DMS153 (cell line): ENCODE measurements around the gene DCAF16.
A peak's percentile ranks its signal among the peaks of the same experiment; 100 is the strongest.
"Not testable (repeated sequence)": the region's sequence is repeated elsewhere in the genome, so short reads cannot be mapped to it uniquely, and the experiment has no call there.

ENCODE experiments used
- DNase-seq: peaks from one replicate; lab custom pipeline; 2025; lab: John Stamatoyannopoulos, UW

Gene DCAF16

DNA sequence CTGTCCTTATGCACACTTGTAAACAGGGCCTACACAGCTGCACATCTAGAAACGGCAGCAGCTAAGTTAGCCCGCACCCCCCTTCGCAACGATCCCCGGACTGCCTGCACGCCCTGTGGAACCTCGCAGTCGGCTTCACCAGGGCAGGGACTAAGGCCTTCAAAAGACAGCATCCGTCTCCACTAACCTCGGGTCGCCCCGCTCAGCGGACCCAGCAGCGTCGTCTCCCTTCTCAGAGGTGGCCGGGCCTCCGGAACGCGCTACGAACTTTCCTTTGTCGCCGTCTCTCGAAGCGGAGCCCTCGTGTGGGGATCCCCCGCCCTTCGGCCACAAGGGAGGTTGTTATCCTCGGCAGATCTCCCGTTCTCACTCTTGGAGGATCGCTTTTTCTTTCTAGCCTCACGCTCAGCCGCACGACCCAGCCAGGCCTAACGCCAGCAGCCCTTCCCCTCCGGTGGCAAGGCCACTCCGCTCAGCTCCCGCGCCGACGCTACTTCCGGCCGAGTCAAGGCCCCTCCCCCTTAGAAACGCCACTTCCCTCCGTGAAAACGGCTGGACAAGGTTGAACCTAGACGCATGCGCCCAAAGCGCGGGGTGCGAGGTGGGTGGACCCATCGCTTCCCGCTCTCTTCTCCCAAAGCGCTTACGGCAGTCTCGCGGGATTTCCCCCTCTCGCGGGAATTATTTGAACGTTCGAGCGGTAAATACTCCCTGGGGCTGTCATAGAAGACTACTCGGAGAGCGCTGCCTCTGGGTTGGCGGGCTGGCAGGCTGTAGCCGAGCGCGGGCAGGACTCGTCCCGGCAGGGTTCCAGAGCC lies at the start of gene DCAF16, which contains the start of gene NCAPG:
TSS of gene DCAF16 (minus strand) at position 498 of the 818 bp plus-strand sequence. CDS start 6,616 bp downstream, outside the sequence.
TSS of gene NCAPG (plus strand) at position 720 of the 818 bp plus-strand sequence. CDS start 99 bp downstream, outside the sequence.
- DNase-seq = peak; percentile 90

DNA sequence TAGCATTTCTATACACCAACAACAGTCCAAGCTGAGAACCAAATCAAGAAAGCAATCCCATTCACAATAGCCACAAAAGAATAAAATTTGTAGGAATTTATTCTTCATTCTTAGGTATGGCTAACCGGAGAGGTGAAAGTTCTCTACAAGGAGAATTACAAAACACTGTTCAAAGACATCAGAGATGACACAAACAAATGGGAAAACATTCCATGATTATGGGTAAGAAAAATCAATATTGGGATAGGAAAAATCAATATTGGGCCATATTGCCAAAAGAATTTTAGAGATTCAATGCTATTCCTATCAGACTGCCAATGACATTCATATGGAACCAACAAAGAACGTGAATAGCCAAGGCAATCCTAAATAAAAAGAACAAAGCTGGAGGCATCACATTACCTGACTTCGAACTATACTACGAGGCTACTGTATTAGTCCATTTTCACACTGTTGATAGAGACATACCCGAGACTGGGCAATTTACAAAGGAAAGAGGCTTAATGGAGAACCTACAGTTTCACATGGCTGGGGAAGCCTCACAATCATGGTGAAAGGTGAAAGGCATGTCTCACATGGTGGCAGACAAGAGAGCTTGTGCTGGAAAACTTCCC lies 49.3 kb upstream of the DCAF16 start:
- no peak for DNase-seq

DNA sequence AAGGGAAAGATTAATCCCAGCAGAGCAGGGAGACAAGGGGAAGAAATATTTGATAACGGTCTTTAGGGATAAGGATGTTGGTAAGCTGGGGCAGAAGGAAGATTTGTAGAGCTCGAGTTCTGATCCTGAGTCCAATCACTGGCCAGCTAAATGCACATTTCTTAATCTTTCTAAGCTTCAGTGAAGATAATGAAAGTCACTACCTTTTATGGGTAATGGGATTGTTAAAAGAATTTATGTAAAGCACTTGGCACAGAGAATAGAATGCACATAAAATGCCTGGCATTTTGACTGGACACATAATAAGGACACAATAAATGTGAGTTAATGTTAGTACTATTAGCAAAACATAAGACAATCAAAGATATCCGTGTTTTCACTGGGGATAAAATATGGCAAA lies 43.5 kb upstream of the DCAF16 start:
- no peak for DNase-seq

DNA sequence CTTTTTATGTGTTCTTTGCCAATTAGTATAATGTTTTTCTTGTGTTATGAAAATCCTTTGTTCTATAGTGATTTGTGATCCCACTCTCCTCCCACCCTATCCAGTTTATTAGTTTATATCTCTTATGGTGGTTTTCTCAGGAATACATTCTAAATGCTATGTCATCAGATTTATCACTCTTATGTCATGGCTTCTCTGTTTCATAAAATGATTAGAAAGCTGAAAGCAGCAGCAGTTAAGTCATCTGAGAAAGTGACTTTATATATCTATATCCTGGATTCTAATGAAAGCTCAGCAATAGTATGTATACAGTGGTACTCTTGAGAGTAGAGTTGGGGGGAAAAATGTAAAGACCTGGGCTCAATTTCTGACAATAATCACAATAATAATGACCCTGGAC lies 41.4 kb upstream of the DCAF16 start:
- no peak for DNase-seq

DNA sequence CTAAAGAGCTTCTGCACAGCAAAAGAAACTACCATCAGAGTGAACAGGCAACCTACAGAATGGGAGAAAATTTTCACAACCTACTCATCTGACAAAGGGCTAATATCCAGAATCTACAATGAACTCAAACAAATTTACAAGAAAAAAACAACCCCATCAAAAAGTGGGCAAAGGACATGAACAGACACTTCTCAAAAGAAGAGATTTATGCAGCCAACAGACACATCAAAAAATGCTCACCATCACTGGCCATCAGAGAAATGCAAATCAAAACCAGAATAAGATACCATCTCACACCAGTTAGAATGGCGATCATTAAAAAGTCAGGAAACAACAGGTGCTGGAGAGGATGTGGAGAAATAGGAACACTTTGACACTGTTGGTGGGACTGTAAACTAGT lies 39.7 kb upstream of the DCAF16 start:
- not testable (repeated sequence) for DNase-seq

DNA sequence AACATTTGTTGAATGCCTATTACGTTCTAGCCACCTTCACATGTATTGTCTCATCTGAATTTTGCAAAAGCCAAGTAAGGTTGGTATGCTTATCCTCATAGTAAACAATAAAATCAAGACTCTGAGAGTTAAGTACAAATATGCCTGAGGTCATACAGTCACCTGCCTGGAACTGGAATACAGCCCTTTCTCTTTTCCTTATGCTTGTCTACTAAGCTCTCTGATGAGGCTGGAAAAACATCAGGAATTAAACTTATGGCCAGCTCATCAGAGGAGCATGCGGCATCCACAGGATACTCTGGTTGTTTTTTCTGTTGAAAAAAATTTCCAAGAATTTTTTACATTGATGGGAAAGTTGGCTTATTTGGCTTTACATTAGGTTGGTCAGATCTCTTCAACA lies 35.7 kb upstream of the DCAF16 start:
- DNase-seq = no peak

DNA sequence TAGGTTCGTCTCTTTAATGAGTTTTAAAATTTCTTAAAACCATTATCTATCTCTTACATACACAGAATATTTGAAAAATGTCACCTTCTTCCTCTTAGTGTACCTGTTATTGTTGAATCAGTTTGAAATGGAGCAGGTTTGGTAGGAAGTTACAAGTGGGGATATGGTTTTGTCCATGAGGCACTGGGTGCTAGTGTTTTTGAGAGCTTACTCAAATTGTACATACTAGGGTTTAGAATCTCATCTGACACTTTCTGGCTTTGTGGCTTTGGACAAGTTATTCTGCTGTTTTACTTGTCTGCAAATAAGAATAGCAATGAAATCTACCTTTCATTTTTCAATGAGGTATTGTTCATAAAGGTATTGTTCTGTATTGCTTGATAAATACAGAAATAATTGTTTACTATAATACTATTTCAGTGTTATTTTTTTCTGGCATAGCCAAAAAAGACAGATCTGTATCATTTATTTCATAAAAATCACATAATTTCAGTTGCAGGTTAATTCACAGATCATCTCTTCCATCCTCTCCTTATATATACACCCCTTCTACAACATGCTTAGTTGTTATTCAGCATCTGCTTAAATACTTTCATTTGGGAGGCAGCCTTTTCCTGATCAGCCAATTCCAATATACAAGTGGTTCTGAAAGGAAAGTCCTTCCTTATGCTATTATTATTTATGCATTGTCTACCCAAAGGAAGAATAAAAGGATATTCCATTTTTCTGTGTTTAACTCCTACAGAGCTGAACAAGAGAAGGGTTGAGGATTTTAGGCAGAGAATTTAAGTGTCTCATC lies 13.5 kb upstream of the DCAF16 start:
- no peak for DNase-seq

DNA sequence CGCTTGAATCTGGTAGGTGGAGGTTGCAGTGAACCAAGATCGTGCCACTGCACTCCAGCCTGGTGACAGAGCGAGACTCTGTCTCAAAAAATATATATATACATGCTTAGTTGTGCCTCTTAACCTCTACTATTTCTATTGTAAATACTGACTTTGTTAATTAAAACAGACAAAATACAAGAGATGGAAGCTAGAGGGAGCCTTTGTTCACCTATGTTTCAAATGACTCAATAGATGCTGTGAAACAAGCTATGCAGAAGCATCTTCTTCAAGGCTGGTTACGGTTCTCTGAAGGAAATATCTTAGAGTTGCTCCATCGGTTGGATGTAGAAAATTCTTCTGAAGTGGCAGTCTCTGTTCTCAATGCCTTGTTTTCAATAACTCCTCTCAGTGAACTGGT lies 6.5 kb upstream of the DCAF16 start:
- DNase-seq = no peak

DNA sequence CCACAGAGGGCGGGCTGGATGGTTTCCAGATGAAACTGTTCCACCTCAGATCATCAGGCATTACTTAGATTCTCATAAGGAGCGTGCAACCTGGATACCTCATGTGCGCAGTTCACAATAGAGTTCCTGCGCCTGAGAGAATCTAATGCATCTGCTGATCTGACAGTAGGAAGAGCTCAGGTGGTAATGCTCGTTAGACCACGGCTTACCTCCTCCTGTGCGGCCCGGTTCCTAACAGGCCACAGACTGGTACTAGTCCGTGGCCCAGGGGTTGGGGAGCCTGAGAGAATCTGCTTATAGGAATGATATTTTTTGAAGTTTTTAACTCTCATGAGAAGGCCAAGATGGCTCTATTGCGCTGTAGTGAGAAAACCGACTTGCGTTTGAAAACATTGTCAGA lies 5.6 kb upstream of the DCAF16 start:
- no peak for DNase-seq

DNA sequence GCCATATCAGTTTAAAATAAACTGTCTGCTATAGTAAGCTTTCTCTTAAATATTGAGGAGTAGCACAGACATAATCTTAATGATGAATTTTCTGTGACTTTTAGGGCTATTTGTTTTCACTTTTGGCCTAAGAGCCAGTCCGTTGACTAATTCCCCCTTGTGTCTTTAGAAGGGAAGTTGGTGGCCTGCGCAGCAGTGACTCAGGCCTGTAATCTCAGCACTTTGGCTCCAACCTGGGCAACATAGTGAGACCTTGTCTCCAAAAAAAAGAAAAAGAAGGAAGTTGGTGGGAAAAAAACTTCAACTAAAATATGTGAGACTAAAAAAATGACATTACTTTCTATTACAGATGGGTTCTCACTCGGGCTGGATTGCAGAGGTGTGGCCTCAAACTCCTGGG lies 3.6 kb upstream of the DCAF16 start:
- DNase-seq = no peak

DNA sequence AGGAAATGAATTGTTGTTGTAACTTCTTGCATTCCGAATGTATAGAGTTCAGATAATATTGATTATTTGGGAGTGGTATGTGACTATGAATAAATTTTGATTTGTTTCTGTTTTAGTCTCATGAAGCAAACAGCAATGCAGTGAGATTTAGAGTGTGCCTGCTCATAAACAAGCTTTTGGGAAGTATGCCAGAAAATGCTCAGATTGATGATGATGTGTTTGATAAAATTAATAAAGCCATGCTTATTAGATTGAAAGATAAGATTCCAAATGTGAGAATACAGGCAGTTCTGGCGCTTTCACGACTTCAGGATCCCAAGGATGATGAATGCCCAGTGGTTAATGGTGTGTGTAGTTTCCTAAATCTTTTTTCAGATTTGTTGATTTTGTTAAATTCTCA lies 2.2 kb upstream of the DCAF16 start:
- DNase-seq = no peak

DNA sequence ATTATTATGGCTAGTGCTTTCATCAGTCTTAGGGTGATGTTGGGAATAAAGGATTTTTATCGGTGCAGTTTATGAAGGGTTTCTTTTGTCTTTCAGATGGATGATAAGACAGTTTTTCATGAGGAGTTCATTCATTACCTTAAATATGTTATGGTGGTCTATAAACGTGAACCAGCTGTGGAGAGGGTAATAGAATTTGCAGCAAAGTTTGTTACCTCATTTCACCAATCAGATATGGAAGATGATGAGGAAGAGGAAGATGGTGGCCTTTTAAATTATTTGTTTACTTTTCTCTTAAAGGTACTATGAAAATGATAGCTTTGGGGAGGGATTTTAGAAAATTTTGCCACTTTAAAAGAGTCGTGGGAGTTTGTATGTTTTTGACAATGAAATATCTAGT lies 1.6 kb upstream of the DCAF16 start:
- DNase-seq = no peak

DNA sequence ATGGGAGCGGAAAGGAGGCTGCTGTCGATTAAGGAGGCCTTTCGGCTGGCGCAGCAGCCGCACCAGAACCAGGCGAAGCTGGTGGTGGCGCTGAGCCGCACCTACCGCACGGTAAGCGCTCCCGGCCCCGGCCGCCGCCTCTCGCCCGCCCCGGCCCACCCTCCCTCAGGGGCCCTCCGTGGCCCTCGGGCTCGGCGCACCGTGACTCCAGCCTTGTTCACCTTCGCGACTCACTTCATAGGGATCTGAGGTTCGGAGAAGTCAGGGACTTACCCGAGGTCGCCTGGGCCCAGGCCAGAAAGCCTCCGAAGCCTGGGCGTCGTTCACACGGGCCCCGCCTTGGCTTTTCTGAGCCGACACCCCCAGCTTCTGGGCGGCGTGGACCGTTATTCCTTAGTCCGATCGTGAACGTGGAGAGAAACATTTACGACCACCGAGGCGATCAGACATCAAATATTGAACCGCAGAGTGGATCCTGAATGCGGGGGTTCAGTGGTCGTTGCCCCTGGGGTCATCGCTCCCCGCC lies 584 bp upstream of the DCAF16 start:
- no peak for DNase-seq

DNA sequence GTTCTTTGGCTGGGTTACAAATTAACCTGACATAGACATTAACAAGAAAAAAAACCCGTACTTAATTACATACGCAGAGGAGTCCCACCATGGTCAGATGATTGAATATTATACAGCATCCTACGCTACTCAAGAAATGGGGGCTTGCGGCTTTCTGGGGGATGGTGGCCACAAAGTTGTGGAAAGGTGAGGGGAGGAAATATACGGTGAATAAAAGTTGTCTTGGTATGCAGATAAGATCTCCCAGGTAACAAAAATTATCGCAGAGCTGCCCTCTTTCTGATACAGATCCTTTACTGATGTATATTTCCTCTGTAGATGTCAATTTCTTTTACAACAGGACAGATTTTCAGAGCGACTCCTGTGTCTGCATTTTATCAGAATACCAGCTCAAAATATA lies 890 bp downstream of the DCAF16 start:
- no peak for DNase-seq

DNA sequence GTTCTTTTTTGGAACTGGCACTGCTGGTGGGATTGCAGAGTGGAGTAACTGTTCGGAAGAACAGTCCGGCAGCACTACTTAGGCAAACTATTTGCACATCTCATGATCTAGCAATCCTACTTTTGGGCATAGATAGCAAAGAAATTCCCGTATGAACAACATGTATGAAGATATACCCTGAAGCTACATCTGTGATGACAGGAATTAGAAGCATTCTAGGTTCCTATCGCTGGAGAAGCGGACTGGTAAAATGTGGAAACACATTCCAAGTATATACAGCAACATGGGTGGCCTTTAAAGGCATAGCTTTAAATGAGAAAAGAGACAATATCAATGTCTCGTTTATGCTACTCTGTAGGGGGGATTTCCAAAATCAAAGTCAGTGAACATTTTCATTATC lies 3.1 kb downstream of the DCAF16 start:
- no peak for DNase-seq

DNA sequence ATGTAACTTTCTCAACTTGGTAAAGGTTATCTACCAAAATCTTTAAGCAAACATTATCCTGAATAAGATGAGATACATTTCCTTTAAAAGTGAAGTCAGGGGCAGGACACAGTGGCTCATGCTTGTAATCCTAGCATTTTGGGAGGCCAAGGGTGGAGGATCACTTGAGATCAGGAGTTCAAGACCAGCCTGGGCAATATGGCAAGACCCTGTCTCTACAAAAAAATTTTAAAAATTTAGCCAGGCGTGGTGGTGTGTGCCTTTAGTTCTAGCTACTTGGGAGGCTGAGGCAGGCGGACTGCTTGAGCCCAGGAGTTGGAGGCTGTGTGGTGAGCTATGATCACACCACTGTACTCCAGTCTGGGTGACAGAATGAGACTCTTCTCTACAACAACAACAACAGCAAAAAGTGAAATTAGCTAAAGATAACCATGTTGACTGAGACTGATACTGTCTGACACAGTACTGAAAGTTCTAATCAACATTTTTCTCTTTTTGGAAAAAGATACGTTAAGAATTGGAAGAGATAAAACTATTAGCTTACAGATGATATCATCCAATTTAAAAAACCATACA lies 4.9 kb downstream of the DCAF16 start:
- no peak for DNase-seq

DNA sequence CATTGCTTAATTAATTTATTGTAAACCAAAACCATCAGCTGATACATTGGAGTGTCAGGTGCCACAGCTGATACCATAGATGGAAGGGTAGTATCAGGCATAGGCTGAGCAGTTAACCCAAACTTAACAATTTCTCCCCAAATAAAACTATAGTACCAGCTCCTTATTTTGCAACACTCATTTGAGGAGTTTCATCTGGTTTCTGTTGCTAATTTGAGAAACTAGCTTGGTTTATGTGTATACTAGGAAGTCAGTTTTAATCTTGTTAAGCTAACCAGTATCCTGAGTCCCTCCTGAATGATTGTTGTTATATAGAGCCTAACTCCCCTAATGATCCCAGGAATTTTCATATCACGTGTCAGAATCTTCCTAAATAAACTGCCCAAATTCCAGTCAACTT lies 12.7 kb downstream of the DCAF16 start:
- no peak for DNase-seq

DNA sequence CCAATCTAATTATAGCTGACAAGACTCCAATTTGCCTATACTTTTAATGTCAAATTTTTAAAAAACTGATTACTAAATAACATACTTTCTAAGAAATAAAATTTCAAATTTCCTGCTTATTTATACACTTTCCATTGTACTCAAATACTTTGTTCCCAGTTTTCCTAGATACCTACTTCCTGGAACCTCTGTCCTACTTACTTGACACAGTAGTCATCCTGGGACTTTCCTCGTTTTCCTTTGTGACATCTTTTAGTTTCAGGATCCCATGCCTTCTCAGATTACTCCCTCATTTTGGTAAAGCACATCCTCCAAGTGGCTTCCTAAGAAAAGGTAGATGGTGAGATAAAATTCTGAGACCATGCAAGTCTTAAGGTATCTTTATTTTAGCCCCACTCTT lies 15.8 kb downstream of the DCAF16 start:
- no peak for DNase-seq

DNA sequence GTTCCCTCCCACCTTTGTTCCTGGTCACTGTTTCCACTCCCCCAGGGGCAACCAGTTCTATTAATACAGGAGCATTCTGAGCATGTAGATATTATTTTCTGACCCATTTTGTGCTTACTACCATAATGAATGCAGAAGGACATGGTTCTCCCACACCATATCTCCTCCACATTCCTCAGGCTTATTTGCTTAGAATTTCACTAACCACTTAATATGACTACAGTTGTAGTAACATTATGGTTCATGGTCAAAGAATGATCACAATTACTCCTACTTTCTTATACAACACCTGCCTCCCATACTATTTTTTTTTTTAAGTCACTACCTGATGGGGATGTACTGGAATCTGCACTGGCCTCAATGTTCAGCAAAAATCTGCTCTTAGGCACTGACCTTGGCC lies 21.6 kb downstream of the DCAF16 start:
- no peak for DNase-seq

DNA sequence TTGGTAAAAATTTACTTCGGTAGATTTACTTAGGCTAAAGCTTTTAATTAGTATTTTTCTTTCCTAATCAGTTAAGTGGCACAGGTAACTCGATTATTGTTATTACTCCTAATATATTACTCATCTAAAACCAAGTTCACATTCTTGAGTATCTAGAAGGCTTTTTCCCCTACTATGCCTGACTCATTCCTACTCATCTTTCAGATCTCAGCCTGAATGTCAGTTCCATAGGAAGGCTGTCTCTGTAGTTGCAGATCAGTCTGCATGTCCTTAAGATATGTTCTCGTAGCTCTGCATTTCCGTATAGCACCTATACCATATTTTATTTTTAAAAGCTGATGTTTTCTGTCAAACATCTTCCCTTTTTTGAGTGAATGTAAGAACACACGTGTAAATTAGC lies 23.2 kb downstream of the DCAF16 start:
- DNase-seq = no peak

DNA sequence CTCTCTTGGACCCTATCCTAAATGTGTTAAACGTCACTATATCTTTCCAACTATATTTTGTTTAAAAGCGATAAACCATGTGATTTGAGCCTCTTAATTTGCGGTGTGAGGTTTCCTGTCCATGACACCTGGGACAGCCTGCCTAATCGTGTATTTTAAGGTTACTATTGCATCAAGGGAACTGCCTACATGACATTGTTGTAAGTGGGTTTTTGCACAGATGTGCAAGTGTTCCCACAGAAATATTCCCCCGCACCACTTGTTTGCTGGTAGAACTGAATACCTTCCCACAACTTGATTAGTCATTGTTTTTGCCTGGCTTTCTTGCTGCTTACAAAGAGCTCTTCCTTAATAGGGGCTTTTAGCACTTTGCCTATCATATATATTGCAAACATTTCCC lies 24.0 kb downstream of the DCAF16 start:
- no peak for DNase-seq

DNA sequence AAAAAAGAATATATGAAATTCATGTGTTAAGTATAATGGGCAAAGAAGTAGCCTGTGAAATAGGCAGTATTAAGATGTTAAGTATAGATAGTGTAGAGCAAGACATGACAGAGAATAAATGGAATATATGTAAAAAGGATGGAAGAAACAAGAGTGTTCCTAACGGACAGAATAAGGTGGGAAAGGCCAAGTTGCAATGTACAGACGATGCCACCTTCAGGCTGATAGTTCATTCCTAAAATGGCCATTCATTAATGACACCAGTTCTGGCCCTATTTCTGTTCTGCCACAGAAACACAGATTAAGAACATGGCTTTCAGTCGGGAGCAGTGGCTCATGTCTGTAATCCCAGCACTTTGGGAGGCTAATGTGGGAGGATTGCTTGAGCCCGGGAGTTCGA lies 24.7 kb downstream of the DCAF16 start:
- no peak for DNase-seq
